Adrenal gland (tissue), 5 donors: ENCODE results near the gene NPC2.

ENCODE experiments used
- CTCF ChIP-seq, 6 experiments: fragments of 450-650 bp in 4 of 6; fragments of 200-600 bp in 2 of 6; sonication (generic) in 1 of 6; IDR thresholded peaks; 1 replicate in 5 of 6; 2 replicates in 1 of 6; pipeline versions ENCODE4 v1.5.1 to v1.8.0; 2016 to 2021; ENCODE audit warnings: antibody characterized with exemption in 6 of 6, mild to moderate bottlenecking in 2 of 6, moderate library complexity in 1 of 6
- POLR2A ChIP-seq, 2 donors: fragments of 450-650 bp; IDR thresholded peaks; one replicate each; pipeline ENCODE4 v1.6.1; 2017; ENCODE audit warnings: antibody characterized with exemption in 2 of 2, mild to moderate bottlenecking in 2 of 2, moderate library complexity in 1 of 2
- donor health status: DM: no; HTN: no; CAD: no.

DNA sequence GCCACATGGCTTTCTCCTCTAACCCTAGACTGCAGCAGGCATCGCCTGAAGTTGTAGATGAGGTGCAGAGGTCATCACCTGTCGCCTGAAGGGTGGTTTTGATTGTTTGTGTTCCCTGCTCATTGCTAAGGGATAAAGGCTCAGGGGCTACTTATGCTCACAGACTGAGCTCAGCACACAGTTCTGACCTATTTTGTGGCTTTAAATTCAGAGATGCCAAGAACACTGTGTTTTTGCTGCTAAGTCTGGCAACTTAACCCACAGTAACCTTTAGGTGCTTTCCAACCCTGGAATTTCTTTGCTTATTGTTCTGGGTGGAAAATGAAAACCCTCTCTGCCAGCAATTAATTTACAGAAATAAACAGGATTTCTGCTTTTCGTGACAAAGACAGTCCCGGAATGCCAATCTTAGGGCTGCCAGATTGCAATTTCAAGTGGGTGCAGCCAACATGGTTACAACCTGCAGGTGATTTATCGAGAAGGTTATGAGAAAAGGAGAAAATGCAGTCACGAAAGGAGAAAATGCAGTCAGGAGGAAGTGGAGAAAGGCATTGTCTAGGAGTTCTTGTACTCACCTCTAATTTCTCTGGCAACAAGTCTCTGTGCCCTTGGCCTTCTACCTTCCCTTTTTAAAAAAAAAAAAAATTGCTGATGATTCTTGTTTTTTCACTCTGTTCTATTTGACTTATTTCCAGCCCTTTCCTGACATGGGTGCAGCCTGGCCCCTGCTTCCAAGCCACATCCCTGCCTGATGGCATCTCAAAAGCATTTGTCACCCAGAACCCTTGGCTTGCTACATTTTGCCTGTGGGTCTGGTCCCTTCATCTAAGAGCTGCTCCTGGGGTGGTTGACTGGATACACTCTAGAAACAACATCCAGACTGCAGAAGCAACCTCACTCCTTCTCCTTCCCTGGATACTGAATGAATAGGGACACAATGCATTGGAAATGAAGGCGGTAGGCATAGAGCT lies 23.3 kb downstream of the NPC2 start:
- TF ChIP-seq CTCF (IDR thresholded peaks at IDR 0.05) (no peak), POLR2A (IDR thresholded peaks at IDR 0.05) (no peak)
